ENCODE measurements around the gene PCDHGB2.
A peak's percentile ranks its signal among the peaks of the same experiment; 100 is the strongest.
"Not testable (repeated sequence)": the region's sequence is repeated elsewhere in the genome, so short reads cannot be mapped to it uniquely, and the experiment has no call there.

PCDHGB2 gene

DNA sequence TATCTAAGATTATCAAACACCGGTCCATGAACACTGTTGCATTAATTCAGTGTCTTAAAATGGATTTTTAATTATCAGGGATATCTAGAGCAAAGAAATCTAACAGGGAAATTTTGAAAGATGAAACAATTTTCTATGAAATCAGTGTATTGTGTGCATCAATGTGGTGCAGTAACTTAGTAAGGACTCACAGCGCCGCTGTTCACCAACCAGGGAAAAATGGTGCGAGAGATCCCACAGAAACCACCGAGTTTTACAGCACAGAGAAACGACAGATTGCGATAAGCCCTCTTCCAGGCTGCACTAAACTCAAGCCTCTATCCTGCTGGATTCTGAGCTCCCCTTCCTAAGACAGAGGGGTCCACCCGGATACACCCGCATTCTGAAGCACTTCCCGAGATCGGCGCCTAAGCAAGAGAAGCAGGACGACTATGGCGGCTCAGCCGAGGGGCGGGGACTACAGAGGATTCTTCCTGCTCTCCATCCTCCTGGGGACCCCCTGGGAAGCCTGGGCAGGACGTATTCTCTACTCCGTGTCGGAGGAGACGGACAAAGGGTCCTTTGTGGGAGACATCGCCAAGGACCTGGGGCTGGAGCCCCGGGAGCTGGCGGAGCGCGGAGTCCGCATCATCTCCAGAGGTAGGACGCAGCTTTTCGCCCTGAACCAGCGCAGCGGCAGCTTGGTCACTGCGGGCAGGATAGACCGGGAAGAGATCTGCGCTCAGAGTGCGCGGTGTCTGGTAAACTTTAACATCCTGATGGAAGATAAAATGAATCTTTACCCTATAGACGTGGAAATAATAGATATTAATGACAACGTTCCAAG lies 22.9 kb downstream of the PCDHGB2 start, which contains the start of gene PCDHGA7:
PCDHGA7 (plus strand) TSS at position 274 of the 826 bp plus-strand sequence; CDS start at position 432, 158 bp downstream.
- Mint-ChIP-seq H3K4me3 (peak within 1 kb of the TSS; percentile 48 to 70), H3K9me3 (peaks cover 0 to 10% of the 10 kb centered on the region in 2 donors), H3K27me3 (peaks cover 51 to 59% of the 10 kb centered on the region in 2 donors), H3K27ac (no peak within 1 kb of the TSS), H3K4me1 (ENCODE audit: low read depth in 2 of 2) (no peaks in the 10 kb centered on the region), H3K36me3 (ENCODE audit: insufficient read depth) (no peaks in the 10 kb centered on the region)
- ATAC-seq (replicated peaks) (no peak), DNase-seq (no peak)

DNA sequence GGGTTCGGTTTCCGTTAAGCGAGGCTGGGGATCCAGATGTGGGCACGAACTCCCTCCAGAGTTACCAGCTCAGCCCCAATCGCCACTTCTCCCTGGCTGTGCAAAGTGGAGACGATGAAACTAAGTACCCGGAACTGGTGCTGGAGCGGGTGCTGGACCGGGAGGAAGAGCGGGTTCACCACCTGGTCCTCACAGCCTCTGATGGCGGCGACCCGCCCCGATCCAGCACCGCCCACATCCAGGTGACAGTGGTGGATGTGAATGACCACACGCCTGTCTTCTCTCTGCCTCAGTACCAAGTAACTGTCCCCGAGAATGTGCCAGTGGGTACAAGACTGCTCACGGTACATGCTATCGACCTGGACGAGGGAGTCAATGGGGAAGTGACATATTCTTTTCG lies 23.6 kb downstream of the PCDHGB2 start:
- peak overlapping the region in 1 of 2 donors; percentile 48 for H3K4me3 Mint-ChIP-seq
- no peak overlapping the region for H3K27ac Mint-ChIP-seq
- no peaks in the 10 kb centered on the region for H3K36me3 Mint-ChIP-seq (ENCODE audit: insufficient read depth)
- ATAC-seq (replicated peaks) (no peak), DNase-seq (no peak)
- H3K27me3 Mint-ChIP-seq, result peaks cover 53 to 62% of the 10 kb centered on the region in 2 donors
- H3K9me3 Mint-ChIP-seq, result peaks cover 0 to 10% of the 10 kb centered on the region in 2 donors
- H3K4me1 Mint-ChIP-seq (ENCODE audit: low read depth in 2 of 2), result no peaks in the 10 kb centered on the region

DNA sequence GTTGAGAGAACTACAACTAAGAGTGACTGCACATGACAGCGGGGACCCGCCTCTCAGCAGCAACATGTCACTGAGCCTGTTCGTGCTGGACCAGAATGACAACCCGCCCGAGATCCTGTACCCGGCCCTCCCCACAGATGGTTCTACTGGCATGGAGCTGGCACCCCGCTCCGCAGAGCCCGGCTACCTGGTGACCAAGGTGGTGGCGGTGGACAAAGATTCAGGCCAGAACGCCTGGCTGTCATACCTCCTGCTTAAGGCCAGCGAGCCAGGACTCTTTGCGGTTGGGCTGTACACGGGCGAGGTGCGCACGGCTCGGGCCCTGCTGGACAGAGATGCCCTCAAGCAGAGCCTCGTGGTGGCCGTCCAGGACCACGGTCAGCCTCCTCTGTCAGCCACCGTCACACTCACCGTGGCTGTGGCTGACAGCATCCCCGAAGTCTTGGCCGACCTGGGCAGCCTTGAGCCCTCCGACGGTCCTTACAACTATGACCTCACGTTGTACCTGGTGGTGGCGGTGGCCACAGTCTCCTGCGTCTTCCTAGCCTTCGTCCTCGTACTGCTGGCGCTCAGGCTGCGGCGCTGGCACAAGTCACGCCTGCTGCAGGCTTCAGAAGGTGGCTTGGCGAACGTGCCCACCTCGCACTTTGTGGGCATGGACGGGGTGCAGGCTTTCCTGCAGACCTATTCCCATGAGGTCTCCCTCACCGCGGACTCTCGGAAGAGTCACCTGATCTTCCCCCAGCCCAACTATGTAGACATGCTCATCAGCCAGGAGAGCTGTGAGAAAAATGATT lies 24.9 kb downstream of the PCDHGB2 start:
- no peak for DNase-seq
- H3K4me3 Mint-ChIP-seq, result no peak overlapping the region
- H3K27me3 Mint-ChIP-seq, result peaks cover 58 to 68% of the 10 kb centered on the region in 2 donors
- peaks cover 2 to 11% of the 10 kb centered on the region in 2 donors for H3K9me3 Mint-ChIP-seq
- no peak overlapping the region for H3K27ac Mint-ChIP-seq
- no peak for ATAC-seq (replicated peaks)
- H3K36me3 Mint-ChIP-seq (ENCODE audit: insufficient read depth), result no peaks in the 10 kb centered on the region
- no peaks in the 10 kb centered on the region for H3K4me1 Mint-ChIP-seq (ENCODE audit: low read depth in 2 of 2)

DNA sequence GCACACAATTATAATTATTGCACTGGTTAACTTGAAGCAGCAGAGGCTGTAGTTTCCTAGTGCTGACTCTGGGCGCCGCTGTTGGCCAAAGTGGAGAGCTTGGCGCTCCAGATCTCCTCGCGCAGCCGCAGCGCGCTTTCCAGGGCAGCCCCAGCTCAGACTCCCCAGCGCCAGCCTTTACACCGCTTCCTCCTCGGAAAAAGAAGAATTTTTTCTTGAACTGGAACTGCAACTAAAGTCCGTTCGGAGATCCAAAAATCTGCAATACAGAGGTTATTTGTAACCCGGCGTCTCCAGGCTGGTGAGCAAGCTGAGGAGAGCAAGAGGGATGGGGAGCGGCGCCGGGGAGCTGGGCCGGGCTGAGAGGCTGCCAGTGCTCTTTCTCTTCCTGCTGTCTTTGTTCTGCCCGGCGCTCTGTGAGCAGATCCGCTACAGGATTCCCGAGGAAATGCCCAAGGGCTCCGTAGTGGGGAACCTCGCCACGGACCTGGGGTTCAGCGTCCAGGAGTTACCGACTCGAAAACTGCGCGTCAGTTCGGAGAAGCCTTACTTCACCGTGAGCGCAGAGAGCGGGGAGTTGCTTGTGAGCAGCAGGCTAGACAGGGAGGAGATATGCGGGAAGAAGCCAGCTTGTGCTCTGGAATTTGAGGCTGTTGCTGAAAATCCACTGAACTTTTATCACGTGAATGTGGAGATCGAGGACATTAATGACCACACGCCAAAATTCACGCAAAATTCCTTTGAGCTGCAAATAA lies 27.9 kb downstream of the PCDHGB2 start, which contains the start of gene PCDHGB4:
PCDHGB4 (plus strand) TSS at position 142 of the 755 bp plus-strand sequence; CDS start at position 329, 187 bp downstream.
- Mint-ChIP-seq H3K9me3 (peaks cover 4 to 17% of the 10 kb centered on the region in 2 donors), H3K4me3 (peak within 1 kb of the TSS; percentile 22 to 52), H3K27me3 (peaks cover 59 to 87% of the 10 kb centered on the region in 2 donors)
- not testable (repeated sequence) for H3K4me1 Mint-ChIP-seq (ENCODE audit: low read depth in 2 of 2); DNase-seq; H3K36me3 Mint-ChIP-seq (ENCODE audit: insufficient read depth); H3K27ac Mint-ChIP-seq
- ATAC-seq (replicated peaks), result peak; percentile 49

DNA sequence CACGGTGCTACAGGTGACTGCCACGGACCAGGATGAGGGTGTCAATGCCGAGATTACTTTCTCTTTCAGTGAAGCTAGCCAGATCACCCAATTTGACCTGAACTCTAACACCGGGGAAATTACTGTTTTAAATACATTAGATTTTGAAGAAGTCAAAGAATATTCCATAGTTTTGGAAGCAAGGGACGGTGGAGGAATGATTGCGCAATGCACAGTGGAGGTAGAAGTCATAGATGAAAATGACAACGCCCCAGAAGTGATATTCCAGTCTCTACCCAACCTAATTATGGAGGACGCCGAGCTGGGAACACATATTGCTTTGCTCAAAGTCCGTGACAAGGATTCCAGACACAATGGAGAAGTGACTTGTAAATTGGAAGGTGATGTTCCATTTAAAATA lies 28.9 kb downstream of the PCDHGB2 start:
- peaks cover 0 to 3% of the 10 kb centered on the region in 2 donors for H3K4me1 Mint-ChIP-seq (ENCODE audit: low read depth in 2 of 2)
- peaks cover 2% of the 10 kb centered on the region for H3K36me3 Mint-ChIP-seq (ENCODE audit: insufficient read depth)
- H3K4me3 Mint-ChIP-seq, result no peak overlapping the region
- peaks cover 54 to 87% of the 10 kb centered on the region in 2 donors for H3K27me3 Mint-ChIP-seq
- peaks cover 4 to 17% of the 10 kb centered on the region in 2 donors for H3K9me3 Mint-ChIP-seq
- ATAC-seq (replicated peaks) (no peak), DNase-seq (no peak)
- no peak overlapping the region for H3K27ac Mint-ChIP-seq

DNA sequence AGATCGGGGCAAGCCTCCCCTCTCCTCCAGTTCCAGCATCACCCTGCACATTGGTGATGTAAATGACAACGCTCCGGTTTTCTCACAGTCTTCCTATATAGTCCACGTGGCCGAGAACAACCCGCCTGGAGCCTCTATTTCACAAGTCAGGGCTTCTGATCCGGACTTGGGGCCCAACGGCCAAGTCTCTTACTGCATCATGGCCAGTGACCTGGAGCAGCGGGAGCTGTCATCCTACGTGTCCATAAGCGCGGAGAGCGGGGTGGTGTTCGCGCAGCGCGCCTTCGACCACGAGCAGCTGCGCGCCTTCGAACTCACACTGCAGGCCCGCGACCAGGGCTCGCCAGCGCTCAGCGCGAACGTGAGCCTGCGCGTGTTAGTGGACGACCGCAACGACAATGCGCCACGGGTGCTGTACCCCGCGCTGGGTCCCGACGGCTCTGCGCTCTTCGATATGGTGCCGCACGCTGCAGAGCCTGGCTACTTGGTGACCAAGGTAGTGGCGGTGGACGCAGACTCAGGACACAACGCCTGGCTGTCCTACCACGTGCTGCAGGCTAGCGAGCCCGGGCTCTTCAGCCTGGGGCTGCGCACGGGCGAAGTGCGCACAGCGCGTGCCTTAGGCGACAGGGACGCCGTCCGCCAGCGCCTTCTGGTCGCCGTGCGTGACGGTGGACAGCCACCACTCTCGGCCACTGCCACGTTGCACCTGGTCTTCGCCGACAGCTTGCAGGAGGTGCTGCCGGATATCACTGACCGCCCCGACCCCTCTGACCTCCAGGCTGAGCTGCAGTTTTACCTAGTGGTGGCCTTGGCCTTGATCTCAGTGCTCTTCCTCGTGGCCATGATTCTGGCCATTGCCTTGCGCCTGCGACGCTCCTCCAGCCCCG lies 29.6 kb downstream of the PCDHGB2 start:
- ATAC-seq (replicated peaks) (no peak), DNase-seq (no peak)
- H3K27me3 Mint-ChIP-seq, result peaks cover 54 to 87% of the 10 kb centered on the region in 2 donors
- H3K4me1 Mint-ChIP-seq (ENCODE audit: low read depth in 2 of 2), result peaks cover 0 to 3% of the 10 kb centered on the region in 2 donors
- H3K36me3 Mint-ChIP-seq (ENCODE audit: insufficient read depth), result peaks cover 6% of the 10 kb centered on the region
- peaks cover 6 to 24% of the 10 kb centered on the region in 2 donors for H3K9me3 Mint-ChIP-seq
- no peak overlapping the region for H3K4me3 Mint-ChIP-seq
- H3K27ac Mint-ChIP-seq, result no peak overlapping the region

DNA sequence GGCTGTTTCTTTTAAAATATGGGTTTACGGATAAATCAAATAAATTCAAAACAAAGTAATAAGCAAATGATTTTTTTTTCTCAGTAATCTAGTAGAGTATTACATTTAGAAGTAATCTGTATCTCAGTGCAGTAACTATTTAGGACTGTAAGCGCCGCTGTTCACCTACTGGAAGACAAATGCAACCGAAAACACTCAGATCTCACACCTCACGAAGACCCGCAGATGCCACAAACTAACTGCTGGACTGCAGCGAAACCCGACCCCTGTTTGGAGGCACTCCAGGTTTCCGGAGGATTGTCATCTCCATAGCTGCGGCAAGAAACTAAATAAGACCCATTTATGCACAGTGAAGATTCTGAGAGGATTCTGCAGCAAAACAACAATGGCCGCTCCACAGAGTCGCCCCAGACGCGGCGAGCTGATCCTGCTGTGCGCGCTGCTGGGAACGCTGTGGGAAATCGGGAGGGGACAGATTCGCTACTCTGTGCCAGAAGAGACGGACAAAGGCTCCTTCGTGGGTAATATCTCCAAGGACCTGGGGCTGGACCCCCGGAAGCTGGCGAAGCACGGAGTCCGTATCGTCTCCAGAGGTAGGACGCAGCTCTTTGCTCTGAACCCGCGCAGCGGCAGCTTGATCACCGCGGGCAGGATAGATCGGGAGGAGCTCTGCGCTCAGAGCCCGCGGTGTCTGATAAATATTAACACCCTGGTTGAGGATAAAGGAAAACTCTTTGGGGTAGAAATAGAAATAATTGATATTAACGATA lies 32.8 kb downstream of the PCDHGB2 start, which contains the start of gene PCDHGA8:
PCDHGA8 (plus strand) TSS at position 205 of the 770 bp plus-strand sequence; CDS start at position 386, 181 bp downstream.
- DNase-seq, result no peak
- peaks cover 6 to 14% of the 10 kb centered on the region in 2 donors for H3K9me3 Mint-ChIP-seq
- H3K4me1 Mint-ChIP-seq (ENCODE audit: low read depth in 2 of 2), result peaks cover 0 to 3% of the 10 kb centered on the region in 2 donors
- H3K27ac Mint-ChIP-seq, result no peak within 1 kb of the TSS
- peaks cover 36 to 80% of the 10 kb centered on the region in 2 donors for H3K27me3 Mint-ChIP-seq
- H3K4me3 Mint-ChIP-seq, result no peak within 1 kb of the TSS
- peaks cover 7% of the 10 kb centered on the region for H3K36me3 Mint-ChIP-seq (ENCODE audit: insufficient read depth)
- no peak for ATAC-seq (replicated peaks)

DNA sequence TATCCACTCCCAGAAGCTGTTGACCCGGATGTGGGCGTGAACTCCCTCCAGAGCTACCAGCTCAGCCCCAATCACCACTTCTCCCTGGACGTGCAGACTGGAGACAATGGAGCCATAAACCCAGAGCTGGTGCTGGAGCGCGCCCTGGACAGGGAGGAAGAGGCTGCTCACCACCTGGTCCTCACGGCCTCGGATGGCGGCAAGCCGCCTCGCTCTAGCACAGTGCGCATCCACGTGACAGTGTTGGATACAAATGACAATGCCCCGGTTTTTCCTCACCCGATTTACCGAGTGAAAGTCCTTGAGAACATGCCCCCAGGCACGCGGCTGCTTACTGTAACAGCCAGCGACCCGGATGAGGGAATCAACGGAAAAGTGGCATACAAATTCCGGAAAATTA lies 33.5 kb downstream of the PCDHGB2 start:
- ATAC-seq (replicated peaks), result no peak
- no peak overlapping the region for H3K4me3 Mint-ChIP-seq
- peaks cover 6 to 14% of the 10 kb centered on the region in 2 donors for H3K9me3 Mint-ChIP-seq
- no peak overlapping the region for H3K27ac Mint-ChIP-seq
- DNase-seq, result no peak
- H3K27me3 Mint-ChIP-seq, result peaks cover 34 to 78% of the 10 kb centered on the region in 2 donors
- H3K36me3 Mint-ChIP-seq (ENCODE audit: insufficient read depth), result peaks cover 10% of the 10 kb centered on the region
- peaks cover 0 to 3% of the 10 kb centered on the region in 2 donors for H3K4me1 Mint-ChIP-seq (ENCODE audit: low read depth in 2 of 2)

DNA sequence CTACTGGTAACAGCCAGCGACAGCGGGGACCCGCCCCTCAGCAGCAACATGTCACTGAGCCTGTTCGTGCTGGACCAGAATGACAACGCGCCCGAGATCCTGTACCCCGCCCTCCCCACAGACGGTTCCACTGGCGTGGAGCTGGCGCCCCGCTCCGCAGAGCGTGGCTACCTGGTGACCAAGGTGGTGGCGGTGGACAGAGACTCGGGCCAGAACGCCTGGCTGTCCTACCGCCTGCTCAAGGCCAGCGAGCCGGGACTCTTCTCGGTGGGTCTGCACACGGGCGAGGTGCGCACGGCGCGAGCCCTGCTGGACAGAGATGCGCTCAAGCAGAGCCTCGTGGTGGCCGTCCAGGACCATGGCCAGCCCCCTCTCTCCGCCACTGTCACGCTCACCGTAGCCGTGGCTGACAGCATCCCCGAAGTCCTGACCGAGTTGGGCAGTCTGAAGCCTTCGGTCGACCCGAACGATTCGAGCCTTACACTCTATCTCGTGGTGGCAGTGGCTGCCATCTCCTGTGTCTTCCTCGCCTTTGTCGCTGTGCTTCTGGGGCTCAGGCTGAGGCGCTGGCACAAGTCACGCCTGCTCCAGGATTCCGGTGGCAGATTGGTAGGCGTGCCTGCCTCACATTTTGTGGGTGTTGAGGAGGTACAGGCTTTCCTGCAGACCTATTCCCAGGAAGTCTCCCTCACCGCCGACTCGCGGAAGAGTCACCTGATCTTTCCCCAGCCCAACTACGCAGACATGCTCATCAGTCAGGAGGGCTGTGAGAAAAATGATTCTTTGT lies 34.8 kb downstream of the PCDHGB2 start:
- not testable (repeated sequence) for H3K36me3 Mint-ChIP-seq (ENCODE audit: insufficient read depth); H3K4me1 Mint-ChIP-seq (ENCODE audit: low read depth in 2 of 2); ATAC-seq (replicated peaks); H3K4me3 Mint-ChIP-seq; DNase-seq; H3K27ac Mint-ChIP-seq
- Mint-ChIP-seq H3K9me3 (peaks cover 5 to 14% of the 10 kb centered on the region in 2 donors), H3K27me3 (peaks cover 36 to 77% of the 10 kb centered on the region in 2 donors)

DNA sequence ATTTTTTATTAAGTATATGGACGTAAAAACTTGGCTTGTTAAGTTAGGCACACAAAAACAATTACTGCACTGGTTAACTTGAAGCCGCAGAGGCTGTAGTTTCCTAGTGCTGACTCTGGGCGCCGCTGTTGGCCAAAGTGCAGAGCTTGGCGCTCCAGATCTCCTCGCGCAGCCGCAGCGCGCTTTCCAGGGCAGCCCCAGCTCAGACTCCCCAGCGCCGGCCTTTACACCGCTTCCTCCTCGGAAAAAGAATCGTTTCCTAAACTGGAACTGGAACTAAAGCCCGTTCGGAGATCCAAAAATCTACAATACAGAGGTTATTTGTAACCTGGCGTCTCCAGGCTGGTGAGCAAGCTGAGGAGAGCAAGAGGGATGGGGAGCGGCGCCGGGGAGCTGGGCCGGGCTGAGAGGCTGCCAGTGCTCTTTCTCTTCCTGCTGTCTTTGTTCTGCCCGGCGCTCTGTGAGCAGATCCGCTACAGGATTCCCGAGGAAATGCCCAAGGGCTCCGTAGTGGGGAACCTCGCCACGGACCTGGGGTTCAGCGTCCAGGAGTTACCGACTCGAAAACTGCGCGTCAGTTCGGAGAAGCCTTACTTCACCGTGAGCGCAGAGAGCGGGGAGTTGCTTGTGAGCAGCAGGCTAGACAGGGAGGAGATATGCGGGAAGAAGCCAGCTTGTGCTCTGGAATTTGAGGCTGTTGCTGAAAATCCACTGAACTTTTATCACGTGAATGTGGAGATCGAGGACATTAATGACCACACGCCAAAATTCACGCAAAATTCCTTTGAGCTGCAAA lies 38.2 kb downstream of the PCDHGB2 start, which contains the start of gene PCDHGB5:
PCDHGB5 (plus strand) TSS at position 192 of the 796 bp plus-strand sequence; CDS start at position 373, 181 bp downstream.
- DNase-seq; H3K27ac Mint-ChIP-seq; H3K4me1 Mint-ChIP-seq (ENCODE audit: low read depth in 2 of 2); H3K36me3 Mint-ChIP-seq (ENCODE audit: insufficient read depth); H3K9me3 Mint-ChIP-seq: not testable (repeated sequence)
- peak; percentile 77 for ATAC-seq (replicated peaks)
- Mint-ChIP-seq H3K4me3 (peak within 1 kb of the TSS; percentile 31 to 53), H3K27me3 (peaks cover 44 to 77% of the 10 kb centered on the region in 2 donors)
